GM21786 (cell line): ENCODE data around the gene UBE2D2.

Experiments
- ATAC-seq: cut with Tn5 transposase; IDR thresholded peaks from one replicate; pipeline ENCODE4 v1.9.1; 2021; ENCODE audit not compliant: unreplicated experiment

Gene UBE2D2

DNA sequence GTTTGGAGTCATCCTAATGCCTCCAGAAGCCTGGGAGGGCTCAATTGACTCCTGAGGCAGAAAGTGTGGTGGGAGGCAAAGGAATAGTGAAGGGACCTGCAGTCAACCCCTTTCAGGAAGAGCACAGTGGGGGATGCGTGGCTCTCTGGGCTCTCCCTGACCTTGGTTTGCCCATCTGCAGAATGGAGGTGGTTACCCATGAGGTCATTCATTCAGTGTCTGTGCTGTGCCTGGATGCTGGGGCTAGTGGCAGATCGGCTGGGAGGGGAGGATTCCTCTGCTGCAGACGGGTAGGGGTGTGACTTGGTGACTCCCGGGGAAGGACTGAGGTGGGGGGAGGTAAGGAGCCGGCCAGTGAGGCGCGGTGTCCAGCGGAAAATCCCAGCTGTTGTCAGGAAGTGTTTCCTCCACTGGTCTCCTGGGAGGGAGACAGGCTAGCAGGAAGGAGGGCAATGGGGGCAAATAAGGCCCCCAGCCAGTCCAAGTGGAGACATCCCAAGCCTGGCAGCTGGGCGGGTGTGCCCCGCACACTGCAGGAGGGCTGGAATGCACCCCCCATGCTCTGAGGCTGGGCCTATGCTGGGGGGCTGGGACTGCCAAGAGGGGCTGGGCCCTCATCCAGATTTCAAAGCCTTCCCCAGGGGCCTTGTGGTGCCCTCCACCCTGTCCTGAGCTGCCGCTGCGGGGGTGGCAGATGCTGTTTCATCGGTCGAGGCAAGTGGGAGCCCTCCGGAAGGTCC is 98.0 kb downstream of the UBE2D2 start:
- peak; percentile 17 for ATAC-seq

- ATAC-seq: no peak
Measured at GRCh38 chr5:139659695-139660101, 98.6 kb downstream of the UBE2D2 start.

- ATAC-seq: no peak
Measured at GRCh38 chr5:139660105-139660922, 99.2 kb downstream of the UBE2D2 start.

- ATAC-seq: peak; percentile 29
Measured at GRCh38 chr5:139660923-139661814, 100.0 kb downstream of the UBE2D2 start.

- no peak for ATAC-seq
Measured at GRCh38 chr5:139662617-139663016, 101.5 kb downstream of the UBE2D2 start.

- no peak for ATAC-seq
Measured at GRCh38 chr5:139663207-139664085, 102.3 kb downstream of the UBE2D2 start.

GRCh38 chr5:139664086-139664693 is 103.1 kb downstream of the UBE2D2 start:
- ATAC-seq: peak; percentile 41

DNA sequence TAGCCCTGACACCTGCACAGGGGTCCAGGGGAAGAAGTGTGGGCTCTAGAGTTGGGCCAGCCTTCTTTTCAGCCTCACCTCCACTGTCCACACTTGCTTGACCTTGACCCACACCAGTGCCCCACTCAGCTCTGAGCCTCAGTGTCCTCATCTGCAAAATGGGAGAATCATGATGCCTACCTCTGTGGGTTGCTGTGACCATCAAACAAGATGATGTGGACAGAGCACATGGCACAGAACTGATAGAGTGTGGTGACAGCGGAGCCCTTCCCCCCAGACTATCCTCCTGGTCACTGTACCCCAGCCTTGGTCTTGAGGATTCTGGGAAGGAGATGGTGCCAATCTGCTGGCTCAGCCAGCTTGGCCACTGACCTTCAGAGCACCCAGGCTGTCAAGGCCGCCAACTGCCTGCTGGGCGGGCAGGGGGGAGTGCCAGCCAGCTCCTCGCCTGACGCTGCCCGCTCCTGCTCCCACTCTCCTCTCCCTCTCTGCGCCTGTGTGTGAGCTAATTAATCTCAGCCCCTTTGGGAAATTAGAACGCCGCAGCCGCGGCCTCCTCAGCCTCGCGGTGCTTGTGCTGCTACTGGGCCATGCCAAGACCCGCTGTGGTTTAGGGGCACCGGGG is 103.7 kb downstream of the UBE2D2 start:
- no peak for ATAC-seq

DNA sequence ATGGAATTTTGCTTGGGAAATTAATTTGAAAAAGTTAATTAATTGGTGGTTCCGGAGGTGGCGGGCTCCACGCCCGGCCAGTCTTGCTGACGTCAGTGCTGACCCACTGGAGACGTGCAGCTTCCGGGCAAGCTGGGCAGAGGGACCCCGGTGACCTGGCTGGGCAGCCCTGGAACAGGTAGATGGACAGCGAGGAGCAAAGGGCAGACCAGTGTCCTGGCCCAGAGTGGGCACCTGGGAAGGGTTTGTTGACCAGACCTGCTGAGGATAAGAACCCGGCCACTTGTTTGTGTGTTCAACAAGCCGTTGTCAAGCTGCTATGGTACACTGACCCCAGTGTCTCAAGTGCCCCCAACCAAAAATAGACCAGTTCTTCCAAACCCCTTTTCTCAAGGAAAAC is 104.5 kb downstream of the UBE2D2 start:
- ATAC-seq: no peak

DNA sequence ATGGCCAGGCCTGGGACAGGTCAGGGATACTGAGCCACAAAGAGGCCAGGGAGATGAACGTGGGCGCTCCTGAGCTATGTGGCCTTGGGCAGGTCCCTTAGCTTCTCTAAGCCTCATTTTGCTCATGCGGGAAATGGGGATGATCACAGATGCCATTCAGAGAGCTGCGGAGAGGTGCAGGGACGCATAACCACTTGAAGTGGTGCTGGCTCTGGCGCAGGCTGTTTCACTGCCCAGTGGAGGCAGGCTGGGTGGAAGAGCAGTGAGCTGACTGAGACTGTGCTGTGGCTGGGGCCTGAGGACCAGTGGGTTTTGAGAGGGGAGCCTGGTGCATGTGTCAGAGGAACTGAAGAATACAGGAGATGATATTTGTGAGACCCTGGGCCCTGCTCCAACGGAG is 105.4 kb downstream of the UBE2D2 start:
- ATAC-seq: no peak

DNA sequence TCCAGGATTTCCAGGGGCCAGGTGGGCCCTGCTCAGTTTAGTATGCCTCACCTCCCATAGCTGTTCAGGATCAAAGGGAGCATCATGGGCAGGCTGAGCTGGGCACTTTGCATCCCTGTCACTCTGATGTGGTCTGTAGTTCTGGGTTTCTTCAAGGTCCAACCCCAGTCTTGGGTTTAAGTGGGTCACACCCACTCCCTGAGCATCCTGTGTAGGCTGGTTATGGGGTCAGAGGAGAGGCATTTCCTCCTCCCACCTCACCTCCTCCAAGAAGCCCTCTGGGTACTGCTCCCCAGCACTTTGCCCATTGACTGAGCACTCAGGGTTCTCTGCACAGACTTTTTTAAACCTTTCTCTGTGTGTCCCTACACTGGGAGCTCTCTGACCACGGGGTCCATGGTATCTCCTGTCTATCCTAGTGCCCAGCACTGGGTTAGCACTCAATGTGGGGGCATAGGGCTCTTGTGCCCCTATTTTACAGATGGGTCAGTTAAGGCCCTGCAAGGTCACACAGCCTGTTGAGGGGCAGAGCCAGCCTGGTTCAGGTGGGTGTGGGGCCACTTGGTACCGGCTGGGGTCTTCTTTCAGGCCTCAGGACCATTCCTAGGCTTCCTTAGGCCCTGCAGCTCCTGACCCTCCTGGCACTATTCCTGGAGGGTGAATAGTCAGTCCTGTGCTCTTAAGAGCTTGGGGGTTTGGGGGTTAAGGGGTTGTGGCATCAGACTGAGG is 106.0 kb downstream of the UBE2D2 start:
- ATAC-seq: no peak

GRCh38 chr5:139667730-139668063 is 106.6 kb downstream of the UBE2D2 start:
- no peak for ATAC-seq

- ATAC-seq: no peak
Measured at GRCh38 chr5:139668064-139668880, 107.1 kb downstream of the UBE2D2 start.

DNA sequence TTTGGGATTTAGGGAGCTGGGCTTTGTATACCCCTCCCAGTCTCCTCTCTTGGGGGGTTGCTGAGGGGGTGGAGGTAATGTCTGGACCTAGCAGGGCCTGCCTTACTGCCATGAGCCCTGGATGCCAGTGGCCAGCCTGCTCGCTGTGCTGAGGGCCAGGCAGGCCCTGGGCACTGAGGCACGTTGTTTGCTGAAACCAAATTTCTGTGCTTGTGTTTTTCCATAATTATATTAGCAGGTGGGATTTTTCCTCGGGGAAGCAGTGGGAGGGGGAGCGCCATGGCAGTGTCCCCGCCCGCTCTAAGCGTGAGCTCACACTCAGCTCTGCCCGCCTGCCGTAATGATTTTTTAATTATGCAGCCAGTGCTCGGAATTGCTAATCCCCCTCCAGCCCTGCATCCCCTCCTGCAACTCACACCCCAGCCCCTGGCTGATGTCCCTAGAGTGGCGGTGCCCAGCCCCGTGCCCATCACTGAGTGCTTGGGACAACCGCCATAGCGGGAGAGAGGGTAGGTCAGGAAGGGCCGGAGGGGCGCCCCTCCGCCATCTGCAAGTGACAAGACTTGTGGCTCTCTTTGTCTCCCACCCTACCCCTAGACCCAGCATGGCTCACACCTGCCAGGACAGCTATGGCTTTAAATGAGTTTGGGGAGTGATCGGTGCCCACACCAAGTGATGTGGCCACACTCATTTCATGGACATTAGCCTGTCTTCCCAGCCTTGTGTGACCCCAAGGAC is 108.0 kb downstream of the UBE2D2 start:
- ATAC-seq: no peak

DNA sequence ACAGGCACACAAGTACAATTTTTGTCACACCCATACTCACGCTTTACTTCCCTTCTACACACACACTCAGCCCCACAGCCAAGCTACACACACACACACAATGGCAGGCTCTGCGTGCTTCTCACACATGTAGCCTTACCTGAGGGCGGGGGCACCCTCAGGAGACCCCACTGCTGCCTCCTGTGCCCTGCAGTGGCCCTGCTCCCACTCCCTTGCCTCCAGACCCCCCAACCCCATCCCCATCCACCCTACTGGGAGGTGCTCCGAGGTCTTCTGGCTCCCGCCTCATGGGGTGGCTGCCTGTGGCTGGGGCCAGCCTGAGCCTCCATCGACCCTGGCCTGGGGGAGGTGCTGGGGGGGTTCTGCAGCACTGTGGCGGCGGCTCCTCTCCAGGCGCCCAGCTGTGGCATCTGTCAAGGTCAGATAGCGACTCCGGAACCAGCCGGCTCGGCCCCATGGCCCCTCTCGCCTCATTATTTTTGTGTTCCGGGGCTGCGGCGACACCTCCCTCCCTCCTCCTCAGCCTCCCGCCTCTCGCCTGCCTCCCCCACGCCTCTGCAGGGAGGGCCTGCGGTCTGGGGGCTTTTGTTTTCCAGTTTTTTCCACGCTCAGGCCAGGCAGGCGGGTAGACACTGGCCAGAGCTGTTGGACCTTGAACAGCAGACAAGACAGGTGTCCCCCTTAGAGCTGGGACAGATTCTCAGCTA is 108.7 kb downstream of the UBE2D2 start:
- peak; percentile 31 for ATAC-seq

- ATAC-seq: peak; percentile 48
Measured at GRCh38 chr5:139670369-139671095, 109.4 kb downstream of the UBE2D2 start.
